ENCODE measurements around the gene BHLHA15.

DNA sequence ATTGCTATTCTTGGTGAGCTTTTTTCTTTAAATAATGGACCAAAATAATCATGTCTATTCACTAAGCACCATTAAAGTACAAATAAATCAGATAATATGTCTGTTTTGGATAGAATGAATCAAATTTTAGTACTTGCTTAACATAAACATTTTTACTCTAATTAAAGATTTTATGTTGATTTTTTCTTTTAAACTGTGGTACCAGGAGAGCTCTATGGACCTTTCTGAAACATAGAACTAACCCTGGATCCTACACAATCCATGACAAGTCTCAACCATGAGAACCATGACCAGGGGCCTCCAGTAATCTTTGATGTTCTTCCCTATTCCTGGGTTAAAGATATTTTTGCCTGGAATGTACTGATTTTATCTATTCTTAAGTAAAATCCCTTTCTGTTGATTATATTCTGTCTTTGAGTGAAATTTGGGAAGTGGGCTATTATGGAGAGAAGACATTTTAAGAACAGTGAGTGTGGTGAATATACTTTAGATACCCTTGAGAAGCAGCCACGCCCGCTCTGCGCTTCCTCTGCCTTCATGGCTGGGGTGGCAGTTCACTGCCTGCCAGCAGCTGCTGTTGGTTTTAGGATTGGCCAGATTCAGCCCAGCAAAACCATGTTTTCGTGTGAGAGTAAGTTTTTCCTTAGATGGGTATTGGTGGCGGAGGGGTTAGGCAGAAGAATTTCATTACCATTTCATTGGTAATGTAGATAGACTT, 42.2 kb upstream of the BHLHA15 start:
- TF ChIP-seq POLR2AphosphoS5 (IDR thresholded peaks at IDR 0.05; ENCODE audit: low read depth, low read length) (no peak), SIN3A (IDR thresholded peaks at IDR 0.05; ENCODE audit: borderline replicate concordance, insufficient read depth, low read length) (no peak), TAF1 (IDR thresholded peaks at IDR 0.05; ENCODE audit: borderline replicate concordance, insufficient read depth, low read length) (no peak), FOXP2 (optimal IDR thresholded peaks at IDR 0.05; ENCODE audit: borderline replicate concordance, extremely low read depth, extremely low read length, insufficient read depth) (no peak)
- TF ChIP-seq, protein P1, sequence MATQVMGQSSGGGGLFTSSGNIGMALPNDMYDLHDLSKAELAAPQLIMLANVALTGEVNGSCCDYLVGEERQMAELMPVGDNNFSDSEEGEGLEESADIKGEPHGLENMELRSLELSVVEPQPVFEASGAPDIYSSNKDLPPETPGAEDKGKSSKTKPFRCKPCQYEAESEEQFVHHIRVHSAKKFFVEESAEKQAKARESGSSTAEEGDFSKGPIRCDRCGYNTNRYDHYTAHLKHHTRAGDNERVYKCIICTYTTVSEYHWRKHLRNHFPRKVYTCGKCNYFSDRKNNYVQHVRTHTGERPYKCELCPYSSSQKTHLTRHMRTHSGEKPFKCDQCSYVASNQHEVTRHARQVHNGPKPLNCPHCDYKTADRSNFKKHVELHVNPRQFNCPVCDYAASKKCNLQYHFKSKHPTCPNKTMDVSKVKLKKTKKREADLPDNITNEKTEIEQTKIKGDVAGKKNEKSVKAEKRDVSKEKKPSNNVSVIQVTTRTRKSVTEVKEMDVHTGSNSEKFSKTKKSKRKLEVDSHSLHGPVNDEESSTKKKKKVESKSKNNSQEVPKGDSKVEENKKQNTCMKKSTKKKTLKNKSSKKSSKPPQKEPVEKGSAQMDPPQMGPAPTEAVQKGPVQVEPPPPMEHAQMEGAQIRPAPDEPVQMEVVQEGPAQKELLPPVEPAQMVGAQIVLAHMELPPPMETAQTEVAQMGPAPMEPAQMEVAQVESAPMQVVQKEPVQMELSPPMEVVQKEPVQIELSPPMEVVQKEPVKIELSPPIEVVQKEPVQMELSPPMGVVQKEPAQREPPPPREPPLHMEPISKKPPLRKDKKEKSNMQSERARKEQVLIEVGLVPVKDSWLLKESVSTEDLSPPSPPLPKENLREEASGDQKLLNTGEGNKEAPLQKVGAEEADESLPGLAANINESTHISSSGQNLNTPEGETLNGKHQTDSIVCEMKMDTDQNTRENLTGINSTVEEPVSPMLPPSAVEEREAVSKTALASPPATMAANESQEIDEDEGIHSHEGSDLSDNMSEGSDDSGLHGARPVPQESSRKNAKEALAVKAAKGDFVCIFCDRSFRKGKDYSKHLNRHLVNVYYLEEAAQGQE (IDR thresholded peaks at IDR 0.05; ENCODE audit: insufficient read depth in 1 of 2, low read depth in 2 of 2, low read length in 2 of 2), result no peak
